ENCODE measurements around the gene RNLS.
"Not testable (repeated sequence)": the region's sequence is repeated elsewhere in the genome, so short reads cannot be mapped to it uniquely, and the experiment has no call there.

The RNLS gene

DNA sequence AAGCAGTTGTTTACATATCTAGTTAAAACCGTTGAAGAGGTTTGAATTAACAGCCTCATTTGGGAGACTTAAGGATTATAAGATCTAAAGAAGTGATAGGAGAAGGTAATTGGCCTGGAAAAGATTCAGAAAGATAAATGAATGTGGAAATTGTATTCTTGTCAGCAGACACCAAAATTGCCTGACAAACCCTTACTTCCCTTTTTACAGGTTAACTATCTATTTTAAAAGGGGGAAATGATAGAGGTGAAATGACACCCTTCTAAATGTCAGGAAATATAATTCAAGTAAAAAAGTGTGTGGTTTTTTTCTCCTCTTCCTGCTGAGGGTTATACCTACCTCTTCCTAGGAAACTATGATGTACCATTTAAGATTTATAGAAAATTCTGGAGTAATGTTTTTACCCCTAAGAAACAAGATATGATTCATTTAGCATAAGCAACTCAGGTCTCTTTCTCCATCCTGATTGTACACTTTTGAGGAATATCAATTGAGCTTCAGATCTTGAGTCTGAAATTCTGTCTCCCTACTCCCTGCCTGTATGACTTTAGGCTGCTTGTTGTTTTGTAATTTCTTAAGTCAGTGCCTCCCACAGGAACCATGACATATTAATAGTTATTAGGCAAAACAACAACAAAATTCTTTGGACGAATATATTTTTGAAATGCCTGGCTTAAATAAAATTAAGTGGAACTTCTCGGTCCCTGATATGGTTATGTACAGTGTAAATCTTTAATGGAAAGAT lies 250.4 kb downstream of the RNLS start:
- DNase-seq, result no peak

DNA sequence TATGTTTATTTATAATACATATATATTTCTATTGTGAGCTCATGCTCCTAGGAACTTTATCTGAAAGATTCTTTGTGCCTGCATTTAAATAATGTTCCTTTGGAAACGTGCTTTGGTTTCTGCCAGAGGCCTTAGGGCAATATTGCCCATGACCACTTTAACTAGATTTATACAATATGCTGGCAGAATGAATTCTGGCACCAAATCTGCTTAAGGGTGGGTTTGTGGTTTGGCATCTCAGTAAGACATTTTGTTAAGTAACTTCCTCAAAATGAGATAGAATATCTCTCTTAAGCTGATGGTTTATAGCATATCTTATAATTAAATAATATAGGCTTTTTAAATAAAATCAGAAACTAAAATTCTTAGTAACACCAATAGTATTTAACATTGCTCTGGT lies 252.9 kb downstream of the RNLS start:
- no peak for DNase-seq

DNA sequence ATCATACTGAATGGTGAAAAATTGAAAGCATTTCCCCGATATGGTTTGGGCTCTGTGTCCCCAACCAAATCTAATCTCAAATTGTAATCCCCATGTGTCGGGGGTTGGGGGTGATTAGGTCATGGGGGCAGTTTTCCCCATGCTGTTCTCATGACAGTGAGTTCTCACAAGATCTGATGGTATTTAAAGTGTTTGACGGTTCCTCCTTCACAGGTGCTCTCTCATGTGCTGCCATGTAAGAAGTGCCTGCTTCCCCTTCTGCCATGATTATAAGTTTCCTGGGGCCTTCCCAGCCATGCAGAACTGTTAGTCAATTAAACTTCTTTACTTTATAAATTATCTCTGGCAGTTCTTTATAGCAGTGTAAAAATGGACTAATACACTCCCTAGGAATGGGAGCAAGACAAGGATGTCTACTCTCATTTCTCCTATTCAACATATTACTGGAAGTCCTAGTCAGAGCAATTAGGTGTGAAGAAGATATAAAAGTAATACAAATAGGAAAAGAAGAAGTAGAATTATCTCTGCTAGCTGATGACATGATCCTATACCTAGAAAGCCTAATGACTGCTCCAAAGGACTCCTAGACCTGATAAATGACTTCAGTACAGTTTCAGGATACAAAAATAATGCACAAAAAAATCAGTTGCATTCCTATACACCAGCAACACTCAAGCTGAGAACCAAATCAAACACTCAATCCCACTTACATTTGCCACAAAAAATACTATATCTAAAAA lies 260.6 kb downstream of the RNLS start:
- DNase-seq, result no peak

DNA sequence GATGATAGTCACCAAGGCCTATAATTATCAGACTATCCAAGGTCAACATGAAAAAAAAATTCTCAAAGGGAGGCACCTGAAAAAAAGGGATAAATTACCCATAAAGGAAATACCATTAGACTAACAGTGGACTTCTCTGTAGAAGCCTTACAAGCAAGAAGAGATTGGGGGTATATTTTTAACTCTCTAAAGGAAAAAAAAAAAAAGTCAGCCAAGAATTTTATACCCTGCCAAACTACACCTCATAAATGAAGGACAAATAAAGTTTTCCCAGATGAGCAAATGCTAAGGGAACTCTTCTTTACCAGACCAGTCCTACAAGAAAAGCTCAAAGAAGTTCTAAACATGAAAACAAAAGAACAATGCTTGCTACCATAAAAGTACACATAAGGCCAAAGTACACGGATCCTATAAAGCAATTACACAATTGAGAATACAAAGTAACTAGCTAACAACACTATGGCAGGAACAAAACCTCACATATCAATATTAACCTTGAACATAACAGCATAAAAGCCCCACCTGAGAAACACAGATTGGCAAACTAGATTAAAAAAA lies 263.1 kb downstream of the RNLS start:
- no peak for DNase-seq

DNA sequence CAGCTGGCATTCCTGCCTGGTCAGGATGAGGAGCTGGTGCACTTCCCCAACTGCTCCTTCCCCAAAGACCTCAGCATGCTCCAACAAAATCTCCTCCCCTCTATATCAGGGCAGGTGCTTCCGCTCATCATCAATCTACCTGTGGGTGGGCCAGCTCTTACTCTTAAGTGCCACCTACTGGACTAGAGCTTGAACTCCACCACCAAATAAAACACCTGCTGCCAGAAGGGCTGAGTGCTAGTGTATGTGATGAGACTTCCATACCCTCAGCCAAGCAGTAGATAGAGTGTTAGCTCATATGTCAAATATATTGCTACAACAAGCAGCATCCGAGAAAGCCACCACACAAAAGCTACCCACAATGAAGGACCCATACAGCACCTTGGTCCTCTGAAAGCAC lies 264.3 kb downstream of the RNLS start:
- DNase-seq, result no peak

DNA sequence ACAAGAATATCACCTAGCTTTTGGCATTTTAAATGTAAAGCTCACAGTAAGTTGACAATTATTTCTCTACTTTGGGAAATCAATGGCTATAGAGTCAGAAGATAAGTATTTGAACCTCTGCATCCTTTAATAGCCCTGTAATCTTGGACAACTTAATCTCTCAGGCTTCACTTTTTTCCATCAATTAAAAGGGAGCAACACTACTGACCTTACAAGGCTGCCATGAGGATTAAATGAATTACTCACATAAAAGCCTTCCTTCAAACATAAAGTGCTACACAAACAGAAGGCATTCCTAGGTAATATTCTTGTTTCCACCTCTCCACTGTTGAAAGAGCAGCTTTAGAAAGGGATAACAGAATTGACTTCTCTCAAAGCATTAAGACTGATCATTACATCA lies 266.0 kb downstream of the RNLS start:
- no peak for DNase-seq

DNA sequence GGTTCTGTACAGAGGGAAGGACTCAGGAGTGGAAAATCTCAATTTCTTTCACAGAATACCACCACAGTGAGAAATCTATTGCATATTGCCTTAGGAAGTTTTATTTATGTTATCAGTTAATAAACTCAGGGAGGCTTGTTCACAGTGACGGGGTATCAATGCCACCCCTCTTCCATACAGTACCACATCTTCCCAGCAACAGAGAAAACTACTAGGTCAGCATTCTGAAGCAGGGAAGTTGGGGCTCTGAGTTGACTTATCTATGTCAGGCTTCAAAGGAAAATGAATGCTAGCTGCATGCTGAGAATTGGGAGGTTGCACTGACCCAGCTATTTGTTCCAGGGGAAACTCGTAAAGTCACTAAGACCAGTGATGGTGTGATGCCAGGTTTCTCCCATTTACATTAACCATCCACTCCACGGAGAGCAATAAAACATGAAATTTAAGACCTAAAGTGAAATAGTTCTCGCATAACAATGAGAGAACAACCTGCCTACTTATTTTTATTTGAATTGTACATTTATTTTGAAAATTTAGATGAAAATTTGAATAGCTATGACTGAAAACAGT lies 266.7 kb downstream of the RNLS start:
- DNase-seq, result no peak

DNA sequence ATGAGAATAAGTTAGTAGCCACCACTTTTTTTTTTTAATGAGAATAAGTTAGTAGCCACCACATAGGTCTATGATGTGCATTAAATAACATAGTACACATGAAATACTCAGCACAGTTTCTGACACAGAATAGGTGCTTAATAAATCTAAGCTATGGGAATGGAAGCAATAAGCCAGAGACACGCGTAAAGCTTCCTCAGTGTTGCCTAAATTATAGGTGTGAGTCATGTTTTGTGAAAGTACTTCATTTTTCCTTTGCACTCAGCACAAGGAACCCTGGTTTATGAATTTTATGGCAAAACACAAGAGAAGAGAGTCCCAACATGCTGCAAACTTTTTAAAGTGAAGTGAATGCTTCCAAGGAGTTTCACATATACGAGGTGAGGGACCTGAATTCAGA lies 267.4 kb downstream of the RNLS start:
- peak; percentile 21 for DNase-seq

DNA sequence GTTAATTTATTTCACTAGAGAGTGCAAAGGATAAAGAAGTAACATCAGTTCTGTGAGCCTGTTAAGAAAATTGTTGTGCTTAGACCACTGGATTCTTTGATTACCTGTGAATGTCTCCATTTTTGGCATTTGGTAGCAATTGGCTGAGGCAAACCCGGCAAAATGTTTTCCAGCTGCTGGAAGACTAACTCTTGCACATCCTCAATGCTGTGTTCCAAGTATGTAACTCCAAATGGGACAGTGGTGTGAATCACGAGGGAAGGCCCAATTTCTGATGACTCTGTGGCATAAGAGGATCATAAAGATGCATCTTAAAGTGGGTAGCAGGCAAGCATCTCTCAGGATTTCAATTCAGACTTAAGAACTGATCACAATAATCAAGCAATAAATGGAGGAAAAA lies 268.8 kb downstream of the RNLS start:
- DNase-seq, result no peak

DNA sequence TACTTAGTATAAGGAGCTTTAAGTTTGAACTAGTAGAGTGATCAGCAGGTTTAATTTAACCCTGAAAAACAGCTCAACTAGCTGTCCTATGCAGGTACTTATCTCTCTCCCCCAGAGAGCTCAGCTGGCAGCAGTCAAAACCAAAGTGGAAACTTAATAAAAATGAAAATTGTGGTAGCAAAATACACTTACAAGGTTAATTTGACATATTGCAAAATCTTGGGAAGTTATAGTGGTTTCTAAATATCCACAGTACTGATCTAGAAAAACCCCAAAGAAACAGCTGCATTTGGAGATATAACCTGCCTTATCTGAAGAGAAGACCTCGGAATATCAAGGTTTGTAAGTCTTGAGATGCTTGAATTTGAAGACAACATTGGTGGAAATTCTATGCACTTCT lies 269.2 kb downstream of the RNLS start:
- DNase-seq, result no peak

DNA sequence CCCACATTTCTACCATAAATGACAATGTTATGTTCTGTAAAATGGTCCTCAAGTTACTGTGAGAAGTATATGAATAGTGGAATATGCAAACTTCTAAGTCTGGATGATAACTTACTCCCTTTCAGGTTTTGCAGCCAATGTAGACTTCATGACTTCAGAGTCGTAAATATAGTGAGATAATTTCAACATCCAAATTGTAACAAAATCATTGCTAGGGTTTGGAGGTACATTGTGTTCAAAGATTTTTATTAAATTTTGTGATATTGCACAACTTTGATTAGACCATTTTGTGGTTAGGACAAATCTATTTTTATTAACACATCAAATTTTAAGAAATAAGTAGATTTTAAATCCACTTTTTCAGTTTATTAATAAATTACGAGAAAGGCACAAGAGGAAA lies 270.3 kb downstream of the RNLS start:
- no peak for DNase-seq

DNA sequence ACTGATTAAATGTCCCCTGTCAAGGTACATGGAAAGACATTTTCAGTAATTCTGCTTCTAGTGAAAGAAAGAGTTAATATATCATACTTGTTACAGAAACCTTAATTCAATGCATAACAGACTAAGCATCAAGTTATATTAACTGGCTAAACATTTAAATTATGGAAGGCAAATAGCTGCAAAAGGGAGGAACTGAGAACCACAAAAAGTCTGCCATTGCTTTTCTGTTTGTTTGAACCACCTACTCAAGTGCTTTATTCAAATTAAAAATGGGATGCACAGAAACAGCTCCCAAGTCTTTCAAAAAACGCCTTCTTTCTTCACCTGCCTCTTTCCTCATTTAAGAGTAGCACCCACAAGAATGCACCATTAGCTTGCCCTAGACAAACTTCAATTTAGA lies 271.9 kb downstream of the RNLS start:
- no peak for DNase-seq

DNA sequence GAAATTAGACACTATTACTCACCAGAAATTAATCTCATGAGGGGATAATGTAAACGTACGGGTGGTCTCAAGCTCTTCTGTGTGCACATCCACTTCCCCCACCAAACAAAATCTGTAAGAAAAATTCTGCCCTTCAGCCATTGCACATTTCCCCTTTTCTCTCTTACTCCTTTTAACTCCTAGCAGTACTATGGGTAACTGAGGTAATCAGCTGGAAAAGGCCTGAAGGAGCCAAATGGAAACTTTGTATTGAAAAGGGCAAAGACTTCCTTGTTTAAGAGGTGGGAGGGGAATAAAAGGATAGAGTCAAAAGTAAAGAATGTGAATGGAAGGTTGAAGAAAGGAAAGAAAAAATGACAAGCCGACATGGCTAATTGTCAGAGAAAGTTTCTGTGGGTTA lies 273.8 kb downstream of the RNLS start:
- DNase-seq, result no peak

DNA sequence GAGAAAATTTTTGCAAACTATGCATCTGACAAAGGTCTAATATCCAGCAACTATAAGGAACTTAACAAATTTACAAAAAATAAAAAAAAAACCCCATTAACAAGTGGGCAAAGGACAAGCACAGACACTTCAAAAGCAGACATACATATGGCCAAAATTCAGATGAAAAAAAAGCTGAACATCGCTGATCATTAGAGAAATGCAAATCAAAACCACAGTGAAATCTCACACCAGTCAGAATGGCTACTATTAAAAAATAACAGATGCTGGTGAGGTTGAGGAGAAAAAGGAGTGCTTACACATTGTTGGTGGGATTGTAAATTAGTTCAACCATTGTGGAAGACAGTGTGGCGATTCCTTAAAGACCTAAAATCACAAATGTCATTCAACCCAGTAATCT lies 274.8 kb downstream of the RNLS start:
- DNase-seq, result not testable (repeated sequence)

DNA sequence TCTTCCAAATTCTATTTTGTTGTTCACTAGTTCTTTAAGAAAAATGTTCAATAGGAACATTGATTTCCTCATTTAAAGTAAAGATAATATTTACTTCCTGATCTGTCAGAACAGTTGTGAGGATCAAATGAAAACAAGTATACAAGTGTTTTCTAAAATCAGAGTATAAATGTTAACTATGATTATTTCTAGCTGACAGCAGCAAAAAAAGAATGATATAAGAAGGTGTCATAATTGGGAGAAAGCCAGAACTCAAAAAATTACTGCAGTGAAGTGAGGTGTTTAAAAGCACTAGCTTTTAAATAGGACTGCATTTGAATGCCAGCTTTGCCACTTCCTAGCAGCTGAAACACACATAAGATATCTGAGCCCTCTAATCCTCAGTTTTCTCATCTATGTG lies 283.3 kb downstream of the RNLS start:
- no peak for DNase-seq

DNA sequence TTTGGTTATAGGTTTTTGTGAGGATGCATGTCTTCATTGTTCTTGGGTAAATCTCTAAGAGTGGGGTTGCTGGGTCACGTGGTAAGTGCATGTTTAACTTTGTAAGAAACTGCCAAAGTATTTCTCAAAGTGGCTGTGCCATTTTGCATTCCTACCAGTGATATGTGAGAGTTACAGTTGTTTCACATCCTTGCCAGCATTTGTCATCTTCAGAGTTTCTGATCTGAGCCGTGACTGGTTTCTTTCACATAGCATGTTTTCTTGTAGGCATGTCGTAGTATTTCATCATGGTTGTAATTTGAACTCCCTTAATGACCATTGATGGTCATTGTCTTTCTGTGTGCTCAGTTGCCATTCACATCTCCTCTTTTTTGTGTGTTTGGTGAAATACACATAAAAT lies 286.0 kb downstream of the RNLS start:
- DNase-seq, result no peak

DNA sequence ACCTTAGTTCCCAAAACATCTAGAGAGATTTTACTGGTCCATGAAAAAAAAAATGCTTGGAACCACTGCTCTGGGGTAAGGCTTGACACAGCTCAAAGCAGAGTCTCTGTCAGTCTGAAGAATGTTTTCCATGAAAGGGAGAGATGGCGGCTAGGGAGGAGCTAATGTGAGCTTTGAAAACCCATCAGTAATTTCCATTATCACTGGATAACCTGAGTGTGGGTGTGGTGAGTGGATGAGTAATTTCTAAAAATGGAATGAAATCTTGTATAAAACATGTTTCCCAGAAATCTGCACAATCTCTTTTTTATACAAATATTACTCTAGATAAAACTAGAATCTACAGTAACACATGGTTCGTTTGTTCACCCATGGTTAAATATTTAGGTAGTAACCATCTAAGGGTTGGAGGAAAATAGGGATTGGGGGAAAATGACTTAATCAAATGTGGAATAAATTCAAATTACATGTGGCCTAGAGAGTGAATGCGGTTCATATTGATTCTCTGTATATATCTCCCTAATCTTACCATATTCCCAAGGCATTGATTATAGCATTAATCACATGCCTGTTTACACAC lies 289.4 kb downstream of the RNLS start:
- DNase-seq, result no peak

DNA sequence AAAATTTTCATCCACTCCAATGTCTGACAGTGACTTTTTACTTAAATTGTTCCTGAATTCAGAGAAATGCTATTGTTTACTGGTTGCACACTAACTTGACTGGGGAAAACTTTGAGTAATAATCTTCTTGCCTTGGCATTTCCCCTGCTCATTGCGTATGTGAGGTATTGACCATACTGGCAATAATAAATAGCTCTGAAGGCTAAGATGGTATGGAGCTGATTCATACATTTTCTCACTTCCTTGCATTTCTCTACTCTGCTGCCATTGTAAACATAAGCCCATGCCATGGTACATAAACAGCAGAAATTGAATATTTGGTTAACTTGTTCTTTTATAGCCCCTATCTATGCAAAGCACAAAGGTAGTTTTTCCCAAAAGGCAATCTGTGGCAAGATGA lies 290.0 kb downstream of the RNLS start:
- DNase-seq, result peak; percentile 28

DNA sequence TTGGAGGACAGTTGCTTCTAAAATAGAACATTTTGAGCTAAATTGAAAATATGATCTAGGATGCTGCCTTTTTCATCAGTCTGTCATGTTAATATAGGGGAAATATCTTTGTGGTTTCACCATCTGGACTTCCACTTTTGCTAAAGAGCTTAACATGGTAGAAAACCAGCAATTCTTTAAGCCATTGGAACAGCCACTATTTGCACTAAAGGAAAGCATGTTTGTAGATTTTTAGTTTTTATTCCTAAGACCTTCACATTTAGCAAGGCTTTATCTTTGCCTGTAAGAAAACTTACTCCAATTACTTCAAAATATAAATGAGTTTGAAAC lies 291.0 kb downstream of the RNLS start:
- DNase-seq, result no peak

DNA sequence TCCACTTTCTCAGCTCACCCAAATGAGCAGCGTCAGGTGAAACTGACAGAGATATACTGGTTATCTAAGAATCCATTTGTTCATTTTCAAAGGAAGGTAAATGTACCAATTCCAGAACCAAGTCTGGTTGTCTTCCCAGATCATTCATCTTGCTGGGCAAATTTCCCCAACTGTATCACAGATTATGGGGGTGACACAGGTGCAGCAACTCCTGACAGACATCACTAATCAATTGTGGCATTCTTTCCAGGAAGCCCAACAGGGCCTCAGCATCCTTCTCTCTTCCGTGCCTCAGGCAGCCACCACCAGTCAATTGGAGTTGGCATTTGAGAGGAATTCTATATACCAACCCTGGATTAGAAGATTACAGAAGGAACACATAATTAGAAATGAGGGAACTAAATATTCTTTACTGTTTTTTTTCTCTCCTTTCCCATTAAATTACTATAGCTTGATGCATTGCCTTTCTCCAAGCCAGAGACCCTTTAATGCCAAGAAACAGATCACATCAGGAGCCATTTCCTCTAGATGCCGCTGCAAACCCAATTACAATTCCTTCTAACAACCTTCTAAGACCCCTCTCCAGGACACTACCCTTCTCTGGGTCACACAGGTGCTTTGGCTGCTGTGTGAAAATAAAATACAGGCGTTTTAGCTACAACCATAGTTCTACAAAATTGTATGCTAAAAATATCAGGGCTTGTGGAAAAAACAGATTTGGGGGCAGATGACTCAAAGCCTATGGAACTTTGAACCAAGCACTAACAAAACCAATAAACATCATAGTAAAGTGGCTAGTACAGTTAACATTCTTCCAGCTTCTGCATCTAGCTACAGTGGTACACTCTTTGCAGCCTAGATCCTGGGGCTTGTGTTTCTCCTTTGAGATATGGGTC lies 291.6 kb downstream of the RNLS start:
- no peak for DNase-seq

DNA sequence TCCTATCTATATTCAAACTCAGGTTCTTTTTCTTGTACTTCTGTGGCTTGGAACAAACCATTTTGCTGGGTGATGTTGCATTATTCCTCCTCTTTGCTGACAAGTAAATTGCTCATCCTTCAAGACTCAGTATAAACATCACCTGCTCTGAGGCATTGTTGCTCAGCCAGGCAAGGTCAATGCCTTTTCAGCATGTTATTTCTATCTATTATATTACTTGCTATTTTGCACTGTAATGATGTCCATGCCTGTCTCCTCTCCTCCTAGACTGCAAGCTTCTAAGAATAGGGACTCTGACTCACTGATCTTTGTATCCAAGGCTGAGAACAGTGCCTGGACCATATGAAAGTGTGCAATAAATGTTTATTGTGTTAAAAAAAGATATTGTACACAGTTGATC lies 293.8 kb downstream of the RNLS start:
- no peak for DNase-seq

DNA sequence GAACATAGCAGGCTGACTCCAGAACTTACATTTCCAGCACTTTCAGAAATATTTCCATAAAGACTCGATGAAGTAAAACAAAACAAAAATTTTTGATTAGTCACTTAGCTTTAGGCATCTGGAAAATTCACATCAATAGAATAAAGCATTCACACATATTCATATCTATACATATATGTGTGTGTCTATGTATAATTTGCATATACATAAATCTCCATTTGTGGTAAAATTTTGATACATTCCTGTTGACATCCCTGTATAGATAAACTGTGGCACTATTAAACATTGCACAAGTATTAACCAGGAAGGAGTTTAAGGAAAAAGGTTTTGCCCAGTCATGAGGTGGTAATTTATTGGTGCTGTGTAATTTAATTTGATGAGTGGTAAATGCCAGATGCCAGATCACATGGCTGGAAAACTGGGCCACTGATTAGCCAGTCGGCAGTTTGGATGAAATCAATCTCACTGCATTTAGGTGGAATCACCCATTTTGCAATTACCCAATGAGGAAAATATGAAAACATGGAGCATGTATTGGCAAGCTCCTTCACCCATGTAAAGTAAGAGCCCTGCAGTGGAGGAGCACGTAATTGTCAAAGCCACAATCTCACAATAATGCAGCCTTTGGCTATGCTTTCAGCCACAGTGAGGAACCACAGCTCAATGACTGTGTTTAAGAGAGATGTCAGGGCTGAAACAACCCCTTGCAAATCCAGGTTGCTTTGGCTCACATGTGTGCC lies 294.6 kb downstream of the RNLS start:
- no peak for DNase-seq
